K562 (cell line): Measurements from ENCODE around the gene DOK3. TPM values are rescaled to one million over a fixed set of nuclear protein-coding genes. Genes with fewer than 3 reads are reported as not detected.
A peak's percentile ranks its signal among the peaks of the same experiment; 100 is the strongest.

Source experiments
- BDP1 ChIP-seq: IDR thresholded peaks from 3 replicates; pipeline ENCODE4 v1.6.1; 2011; ENCODE audit not compliant: insufficient read length, insufficient read depth
- BHLHE40 ChIP-seq: IDR thresholded peaks from 2 replicates; pipeline ENCODE4 v1.6.1; 2011; ENCODE audit warnings: low read length, improper control_type of control experiment
- BRD4 ChIP-seq: fragments of 200-600 bp; sonication (generic); IDR thresholded peaks from 2 replicates; pipeline ENCODE4 v1.6.1; 2017; ENCODE audit warnings: inconsistent platforms
- CSDE1 ChIP-seq, 2 experiments: fragments of 450-650 bp; IDR thresholded peaks; 2 replicates each; pipeline ENCODE4 v1.6.1; 2016; ENCODE audit warnings: mild to moderate bottlenecking in 1 of 2
- DIDO1 ChIP-seq: fragments of 450-650 bp; IDR thresholded peaks from 2 replicates; pipeline ENCODE4 v1.6.1; 2016; ENCODE audit warnings: low read depth, missing biosample characterization, missing genetic modification characterization
- E2F3 ChIP-seq: fragments of 250-450 bp; sonication (Bioruptor Pico); IDR thresholded peaks from 2 replicates; pipeline ENCODE4 v1.4.0; 2020; ENCODE audit warnings: mild to moderate bottlenecking
- EGR1 ChIP-seq: fragments of 450-650 bp; conservative IDR thresholded peaks from 2 replicates; pipeline ENCODE4 v1.6.1; 2017; ENCODE audit warnings: mild to moderate bottlenecking
- HNRNPK ChIP-seq: fragments of 200-400 bp; formaldehyde crosslinking; IDR thresholded peaks from one replicate; pipeline ENCODE4 v1.6.1; 2018; ENCODE audit warnings: mild to moderate bottlenecking, low read depth, low read length; ENCODE audit not compliant: poor library complexity, severe bottlenecking
- HOMEZ ChIP-seq: fragments of 250-450 bp; sonication (Bioruptor Pico); IDR thresholded peaks from 2 replicates; pipeline ENCODE4 v1.4.0; 2020; ENCODE audit warnings: mild to moderate bottlenecking, moderate library complexity
- KLF1 ChIP-seq: fragments of 450-650 bp; IDR thresholded peaks from 2 replicates; pipeline ENCODE4 v1.6.1; 2016; ENCODE audit warnings: missing genetic modification characterization, missing compliant biosample characterization
- KLF6 ChIP-seq: fragments of 250-450 bp; sonication (Bioruptor Pico); IDR thresholded peaks from 2 replicates; pipeline ENCODE4 v1.4.0; 2020; ENCODE audit warnings: mild to moderate bottlenecking, moderate library complexity, borderline replicate concordance
- MAX ChIP-seq: sonication (generic); formaldehyde crosslinking; IDR thresholded peaks from 2 replicates; pipeline ENCODE4 v1.9.0; 2022; ENCODE audit warnings: mild to moderate bottlenecking, missing genetic modification reagents
- MECOM ChIP-seq: fragments of 250-450 bp; sonication (Bioruptor Pico); IDR thresholded peaks from 2 replicates; pipeline ENCODE4 v1.8.0; 2022; ENCODE audit warnings: inconsistent platforms
- MEIS2 ChIP-seq: fragments of 450-650 bp; IDR thresholded peaks from 2 replicates; pipeline ENCODE4 v1.6.1; 2014; ENCODE audit warnings: mild to moderate bottlenecking; ENCODE audit not compliant: partially characterized antibody
- NCOA2 ChIP-seq, 2 experiments: fragments of 450-650 bp; IDR thresholded peaks; 2 replicates each; pipeline ENCODE4 v1.6.1; 2018; ENCODE audit warnings: mild to moderate bottlenecking in 2 of 2, moderate library complexity in 1 of 2; ENCODE audit not compliant: partially characterized antibody in 2 of 2
- NFIX ChIP-seq: fragments of 250-450 bp; sonication (Bioruptor Pico); IDR thresholded peaks from 2 replicates; pipeline ENCODE4 v1.4.0; 2020; ENCODE audit warnings: low read depth, mild to moderate bottlenecking, moderate library complexity
- POLR2A ChIP-seq: fragments of 450-650 bp; conservative IDR thresholded peaks from 2 replicates; pipeline ENCODE4 v1.6.1; 2016
- RBM14 ChIP-seq: fragments of 200-400 bp; formaldehyde crosslinking; IDR thresholded peaks from 2 replicates; pipeline ENCODE4 v1.6.1; 2018; ENCODE audit warnings: low read depth, mild to moderate bottlenecking, low read length, moderate library complexity, borderline replicate concordance; ENCODE audit not compliant: insufficient read depth
- RCOR1 ChIP-seq, 2 experiments: IDR thresholded peaks; 2 replicates each; pipeline ENCODE4 v1.6.1; 2012; ENCODE audit warnings: low read depth in 2 of 2, low read length in 2 of 2, borderline replicate concordance in 1 of 2, improper control_type of control experiment in 1 of 2
- RFX5 ChIP-seq: IDR thresholded peaks from 2 replicates; pipeline ENCODE4 v1.6.1; 2011; ENCODE audit warnings: low read depth, mild to moderate bottlenecking, improper control_type of control experiment, low read length
- SIN3B ChIP-seq: fragments of 450-650 bp; IDR thresholded peaks from 2 replicates; pipeline ENCODE4 v1.6.1; 2017; ENCODE audit warnings: low read depth, mild to moderate bottlenecking, moderate library complexity
- TCF7L2 ChIP-seq: fragments of 150-350 bp; IDR thresholded peaks from 2 replicates; pipeline ENCODE4 v1.6.1; 2016; ENCODE audit warnings: low read depth, mild to moderate bottlenecking, low read length, moderate library complexity
- ZNF121 ChIP-seq: sonication (generic); formaldehyde crosslinking; conservative IDR thresholded peaks from 2 replicates; pipeline ENCODE4 v1.8.0; 2022; ENCODE audit warnings: missing genetic modification reagents
- polyA plus RNA-seq, 8 experiments: library from polyadenylated mRNA; depleted of rRNA in 4 of 8; stranded (reverse) in 5 of 8; unstranded in 3 of 8; fragments of >200 nt; fragmentation: Nextera tagmentation in 2 of 8; fragmentation: Illumina TruSeq in 1 of 8; extraction: Ambion mirVana in 2 of 8; extraction: Trizol in 1 of 8; gene quantifications; 2 replicates each; pipeline versions ENCODE4 v1.2.1 to v1.2.3, GENCODE V29; 2011 to 2014; ENCODE audit warnings: inconsistent platforms in 1 of 8, missing spikeins in 1 of 8
- total RNA-seq, 7 experiments: library from RNA; depleted of rRNA in 6 of 7; stranded (reverse); fragments of >200 nt in 6 of 7; fragmentation: Illumina TruSeq in 2 of 7; extraction: Trizol in 2 of 7; gene quantifications; 2 replicates each; pipeline versions ENCODE4 v1.2.1 to v1.2.3, GENCODE V29; 2011 to 2021; ENCODE audit warnings: low replicate concordance in 1 of 7
- TF ChIP-seq, protein P1 (sequence below): fragments of 250-450 bp; sonication (Bioruptor Pico); IDR thresholded peaks from 2 replicates; pipeline ENCODE4 v1.8.0; 2021; ENCODE audit warnings: borderline replicate concordance, mild to moderate bottlenecking, moderate library complexity; ENCODE audit not compliant: poor library complexity, severe bottlenecking
- TF ChIP-seq, protein P2 (sequence below): fragments of 450-650 bp; IDR thresholded peaks from 2 replicates; pipeline ENCODE4 v1.7.0; 2016; ENCODE audit warnings: borderline replicate concordance
- TF ChIP-seq, protein P3 (sequence below): sonication (generic); formaldehyde crosslinking; IDR thresholded peaks from 2 replicates; pipeline ENCODE4 v1.8.1; 2022; ENCODE audit warnings: missing genetic modification reagents

DOK3 gene
- total and polyA plus RNA-seq, 9 of the 15 experiments (the other 6 are each of a cell fraction or from before 2014, with no cell fraction given): 1.3 to 23.0 (median 8.0) TPM

DNA sequence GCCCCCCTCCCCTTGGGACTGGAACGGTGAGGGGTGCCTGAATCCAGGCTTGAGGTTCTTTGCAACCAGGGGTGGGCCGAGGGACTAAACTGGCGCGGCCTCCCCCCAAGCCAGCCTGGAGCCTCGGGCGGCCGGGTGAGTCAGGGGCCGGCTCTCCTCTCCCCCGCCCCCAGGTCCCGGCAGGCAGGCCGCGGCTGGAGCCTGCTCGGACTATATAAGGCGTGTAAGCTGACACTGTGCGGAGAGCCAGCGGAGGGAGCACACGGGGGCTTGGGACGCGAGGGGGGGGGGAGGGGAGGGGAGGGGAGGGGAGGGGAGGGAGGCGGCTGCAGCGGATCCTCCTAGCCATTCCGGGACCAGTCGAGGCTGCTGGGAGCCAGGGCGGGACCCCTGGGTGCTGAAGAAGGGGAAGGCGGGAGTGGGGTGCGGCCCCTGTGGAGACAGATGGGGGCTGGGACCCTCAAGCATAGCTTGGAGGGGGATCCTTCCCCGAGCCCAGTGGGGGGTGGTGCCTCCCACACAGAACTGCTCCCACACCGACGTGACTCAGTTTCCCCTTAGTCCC is 12.8 kb downstream of the DOK3 start (continued):
- no peak; the same call in 1 of the 2 replicates for TF ChIP-seq POLR2A
- TF ChIP-seq BHLHE40: no peak; the same call in 1 of the 2 replicates
- TF ChIP-seq RBM14: no peak
- TF ChIP-seq SIN3B: no peak
- no peak for TF ChIP-seq HNRNPK
- TF ChIP-seq NFIX: no peak
- TF ChIP-seq NCOA2 (IDR thresholded peaks at IDR 0.05; ENCODE audit: partially characterized antibody in 2 of 2): no peak
- no peak for TF ChIP-seq CSDE1 (IDR thresholded peaks at IDR 0.05)
- no peak for TF ChIP-seq HOMEZ (CRISPR knock-in tag)
- no peak for TF ChIP-seq RFX5
- TF ChIP-seq E2F3 (CRISPR knock-in tag): 0 out of 2 replicates have a peak, but pooled peaks have one; percentile 5
- peak in 1 of 2 experiments; percentile 26; a peak in 1 of 4 replicates for TF ChIP-seq RCOR1 (IDR thresholded peaks at IDR 0.05; ENCODE audit: borderline replicate concordance in 1 of 2, low read depth in 2 of 2, low read length in 2 of 2)
- no peak for TF ChIP-seq KLF6 (CRISPR knock-in tag)
- no peak for TF ChIP-seq MEIS2
- TF ChIP-seq BRD4: no peak
- TF ChIP-seq, protein P1, sequence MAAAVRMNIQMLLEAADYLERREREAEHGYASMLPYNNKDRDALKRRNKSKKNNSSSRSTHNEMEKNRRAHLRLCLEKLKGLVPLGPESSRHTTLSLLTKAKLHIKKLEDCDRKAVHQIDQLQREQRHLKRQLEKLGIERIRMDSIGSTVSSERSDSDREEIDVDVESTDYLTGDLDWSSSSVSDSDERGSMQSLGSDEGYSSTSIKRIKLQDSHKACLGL (CRISPR knock-in tag): no peak
- TF ChIP-seq, protein P2, sequence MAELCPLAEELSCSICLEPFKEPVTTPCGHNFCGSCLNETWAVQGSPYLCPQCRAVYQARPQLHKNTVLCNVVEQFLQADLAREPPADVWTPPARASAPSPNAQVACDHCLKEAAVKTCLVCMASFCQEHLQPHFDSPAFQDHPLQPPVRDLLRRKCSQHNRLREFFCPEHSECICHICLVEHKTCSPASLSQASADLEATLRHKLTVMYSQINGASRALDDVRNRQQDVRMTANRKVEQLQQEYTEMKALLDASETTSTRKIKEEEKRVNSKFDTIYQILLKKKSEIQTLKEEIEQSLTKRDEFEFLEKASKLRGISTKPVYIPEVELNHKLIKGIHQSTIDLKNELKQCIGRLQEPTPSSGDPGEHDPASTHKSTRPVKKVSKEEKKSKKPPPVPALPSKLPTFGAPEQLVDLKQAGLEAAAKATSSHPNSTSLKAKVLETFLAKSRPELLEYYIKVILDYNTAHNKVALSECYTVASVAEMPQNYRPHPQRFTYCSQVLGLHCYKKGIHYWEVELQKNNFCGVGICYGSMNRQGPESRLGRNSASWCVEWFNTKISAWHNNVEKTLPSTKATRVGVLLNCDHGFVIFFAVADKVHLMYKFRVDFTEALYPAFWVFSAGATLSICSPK: no peak
- no peak; the same call in none of the 2 replicates for TF ChIP-seq EGR1
- TF ChIP-seq TCF7L2: no peak
- no peak for TF ChIP-seq MECOM (CRISPR knock-in tag)
- no peak for TF ChIP-seq BDP1
- TF ChIP-seq DIDO1 (tag): no peak
- no peak for TF ChIP-seq KLF1
- no peak; the same call in 1 of the 2 replicates for TF ChIP-seq MAX
- TF ChIP-seq, protein P3, sequence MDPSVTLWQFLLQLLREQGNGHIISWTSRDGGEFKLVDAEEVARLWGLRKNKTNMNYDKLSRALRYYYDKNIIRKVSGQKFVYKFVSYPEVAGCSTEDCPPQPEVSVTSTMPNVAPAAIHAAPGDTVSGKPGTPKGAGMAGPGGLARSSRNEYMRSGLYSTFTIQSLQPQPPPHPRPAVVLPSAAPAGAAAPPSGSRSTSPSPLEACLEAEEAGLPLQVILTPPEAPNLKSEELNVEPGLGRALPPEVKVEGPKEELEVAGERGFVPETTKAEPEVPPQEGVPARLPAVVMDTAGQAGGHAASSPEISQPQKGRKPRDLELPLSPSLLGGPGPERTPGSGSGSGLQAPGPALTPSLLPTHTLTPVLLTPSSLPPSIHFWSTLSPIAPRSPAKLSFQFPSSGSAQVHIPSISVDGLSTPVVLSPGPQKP (CRISPR knock-in tag): no peak
- no peak for TF ChIP-seq ZNF121
